Tibial nerve (tissue), 4 donors: ENCODE measurements around the gene CYTH4. TPM values are rescaled to one million over a fixed set of nuclear protein-coding genes. Genes with fewer than 3 reads are reported as not detected.

Source experiments
- DNase-seq, 2 donors: peaks; one replicate each; pipeline ENCODE4 v3.0.0-alpha.2; 2019; ENCODE audit warnings: low spot score in 2 of 2
- H3K27ac ChIP-seq, 4 donors: fragments of 200-600 bp; sonication (generic) in 3 of 4; one replicate each; pipeline ENCODE4 v1.5.1; 2017 to 2019; ENCODE audit warnings: mild to moderate bottlenecking in 1 of 4
- H3K27me3 ChIP-seq, 2 donors: fragments of 200-600 bp; sonication (generic) in 1 of 2; one replicate each; pipeline versions ENCODE4 v1.5.1 to v1.6.0; 2017 to 2019
- H3K36me3 ChIP-seq, 3 donors: fragments of 200-600 bp; sonication (generic); one replicate each; pipeline ENCODE4 v1.5.1; 2018 to 2019
- H3K4me1 ChIP-seq, 4 donors: fragments of 200-600 bp; sonication (generic) in 3 of 4; one replicate each; pipeline ENCODE4 v1.5.1; 2017 to 2019
- H3K4me3 ChIP-seq, 4 donors: fragments of 200-600 bp; sonication (generic) in 3 of 4; one replicate each; pipeline ENCODE4 v1.5.1; 2017 to 2019; ENCODE audit warnings: mild to moderate bottlenecking in 1 of 4, moderate library complexity in 1 of 4
- H3K9me3 ChIP-seq, 4 donors: fragments of 200-600 bp; sonication (generic) in 3 of 4; one replicate each; pipeline ENCODE4 v1.5.1; 2017 to 2019
- CTCF ChIP-seq, 5 experiments: fragments of 200-600 bp in 3 of 5; fragments of 450-650 bp in 2 of 5; sonication (generic) in 3 of 5; IDR thresholded peaks; one replicate each; pipeline ENCODE4 v1.5.1; 2016 to 2019; ENCODE audit warnings: antibody characterized with exemption in 5 of 5, mild to moderate bottlenecking in 3 of 5, moderate library complexity in 2 of 5
- EP300 ChIP-seq, 2 donors: sonication (generic); formaldehyde crosslinking; IDR thresholded peaks; one replicate each; pipeline ENCODE4 v1.6.1; 2017; ENCODE audit warnings: antibody characterized with exemption in 2 of 2, mild to moderate bottlenecking in 1 of 2
- POLR2A ChIP-seq, 2 donors: fragments of 450-650 bp; IDR thresholded peaks; one replicate each; pipeline ENCODE4 v1.6.1; 2017; ENCODE audit warnings: antibody characterized with exemption in 2 of 2, mild to moderate bottlenecking in 2 of 2, moderate library complexity in 2 of 2
- WGBS, 2 donors: methylation state at CpG; one replicate each; pipeline ENCODE4 v1.1.5; 2018; 5-methylcytosine and 5-hydroxymethylcytosine counted together
- total RNA-seq, 4 donors: library from RNA; depleted of rRNA; stranded (reverse); fragments of >200 nt; gene quantifications; one replicate each; pipeline ENCODE4 v1.1.0, GENCODE V29; 2016

CYTH4 gene
- total RNA-seq, 4 donors from 2014 or later, result 7.7 to 27.3 (median 19.0) TPM

GRCh38 chr22:37331034-37331428 is 48.7 kb downstream of the CYTH4 start:
- H3K27me3 ChIP-seq, result peaks cover 0 to 96% of the 10 kb centered on the region in 2 donors
- DNase-seq, result no peak
- peaks cover 0 to 11% (median 4%) of the 10 kb centered on the region in 4 donors for H3K4me1 ChIP-seq
- H3K4me3 ChIP-seq, result no peak overlapping the region
- TF ChIP-seq EP300 (IDR thresholded peaks at IDR 0.05) (no peak), CTCF (IDR thresholded peaks at IDR 0.05) (no peak), POLR2A (IDR thresholded peaks at IDR 0.05) (no peak)
- H3K9me3 ChIP-seq, result no peaks in the 10 kb centered on the region
- 21 to 45% methylated on average over 5 to 7 of the region's 7 CpGs for WGBS, 2 donors
- H3K27ac ChIP-seq, result no peak overlapping the region
- no peaks in the 10 kb centered on the region for H3K36me3 ChIP-seq

GRCh38 chr22:37331856-37332536 is 49.7 kb downstream of the CYTH4 start:
- no peaks in the 10 kb centered on the region for H3K36me3 ChIP-seq
- WGBS, 2 donors, result 68 to 70% methylated on average over 9 of the region's 9 CpGs

GRCh38 chr22:37333724-37334460 is 51.6 kb downstream of the CYTH4 start:
- Histone ChIP-seq H3K9me3 (no peaks in the 10 kb centered on the region), H3K27me3 (peaks cover 0 to 93% of the 10 kb centered on the region in 2 donors), H3K4me3 (no peak overlapping the region), H3K4me1 (peaks cover 0 to 11% (median 4%) of the 10 kb centered on the region in 4 donors), H3K36me3 (no peaks in the 10 kb centered on the region), H3K27ac (no peak overlapping the region)
- WGBS, 2 donors, result 32 to 38% methylated on average over 11 of the region's 11 CpGs
- no peak for TF ChIP-seq CTCF (IDR thresholded peaks at IDR 0.05)
- TF ChIP-seq POLR2A (IDR thresholded peaks at IDR 0.05), result no peak
- no peak for TF ChIP-seq EP300 (IDR thresholded peaks at IDR 0.05)
- DNase-seq, result no peak

More at GRCh38 chr22:37331856-37332536, 49.7 kb downstream of the CYTH4 start:
- no peaks in the 10 kb centered on the region for H3K9me3 ChIP-seq
- peaks cover 0 to 95% of the 10 kb centered on the region in 2 donors for H3K27me3 ChIP-seq
- peaks cover 0 to 11% (median 4%) of the 10 kb centered on the region in 4 donors for H3K4me1 ChIP-seq
- H3K4me3 ChIP-seq, result no peak overlapping the region
- TF ChIP-seq EP300 (IDR thresholded peaks at IDR 0.05), result no peak
- TF ChIP-seq POLR2A (IDR thresholded peaks at IDR 0.05), result no peak
- TF ChIP-seq CTCF (IDR thresholded peaks at IDR 0.05), result no peak
- H3K27ac ChIP-seq, result no peak overlapping the region
- no peak for DNase-seq

- Histone ChIP-seq H3K9me3 (no peaks in the 10 kb centered on the region), H3K4me3 (no peak overlapping the region), H3K36me3 (no peaks in the 10 kb centered on the region), H3K4me1 (peaks cover 0 to 11% (median 4%) of the 10 kb centered on the region in 4 donors), H3K27ac (no peak overlapping the region), H3K27me3 (peaks cover 0 to 92% of the 10 kb centered on the region in 2 donors)
- WGBS, 2 donors, result 0 to 1% methylated on average over 24 to 42 of the region's 42 CpGs
- DNase-seq, result no peak
- TF ChIP-seq EP300 (IDR thresholded peaks at IDR 0.05) (no peak), CTCF (IDR thresholded peaks at IDR 0.05) (no peak), POLR2A (IDR thresholded peaks at IDR 0.05) (no peak)
Measured at GRCh38 chr22:37334461-37334858, 52.2 kb downstream of the CYTH4 start.
